Raji (cell line): ENCODE results near the gene PKIG.

ENCODE experiments used
- POLR2A ChIP-seq: IDR thresholded peaks from 2 replicates; pipeline ENCODE4 v1.6.1; 2011; ENCODE audit warnings: low read depth, low read length, control low read depth; ENCODE audit not compliant: insufficient read depth

Gene PKIG

DNA sequence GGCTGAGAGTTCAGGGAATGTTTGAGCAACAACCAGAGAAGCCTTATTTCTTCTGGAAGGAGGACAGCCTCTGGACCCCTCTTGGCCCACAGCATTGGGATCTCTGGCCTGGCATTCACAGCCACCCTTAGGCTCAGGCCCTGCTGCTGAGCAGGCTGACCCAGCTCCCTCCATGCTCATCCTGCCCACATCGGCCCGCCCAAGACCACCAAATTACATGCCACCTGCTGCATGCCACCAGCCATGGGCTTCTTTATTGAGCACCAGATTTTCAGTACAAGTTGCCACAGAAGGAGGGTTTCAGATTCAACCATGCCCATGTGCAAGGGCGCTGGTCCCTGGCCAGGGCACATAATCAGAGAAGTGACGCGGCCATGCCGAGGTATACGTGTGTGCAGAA is 36.9 kb downstream of the PKIG start:
- TF ChIP-seq POLR2A: no peak

DNA sequence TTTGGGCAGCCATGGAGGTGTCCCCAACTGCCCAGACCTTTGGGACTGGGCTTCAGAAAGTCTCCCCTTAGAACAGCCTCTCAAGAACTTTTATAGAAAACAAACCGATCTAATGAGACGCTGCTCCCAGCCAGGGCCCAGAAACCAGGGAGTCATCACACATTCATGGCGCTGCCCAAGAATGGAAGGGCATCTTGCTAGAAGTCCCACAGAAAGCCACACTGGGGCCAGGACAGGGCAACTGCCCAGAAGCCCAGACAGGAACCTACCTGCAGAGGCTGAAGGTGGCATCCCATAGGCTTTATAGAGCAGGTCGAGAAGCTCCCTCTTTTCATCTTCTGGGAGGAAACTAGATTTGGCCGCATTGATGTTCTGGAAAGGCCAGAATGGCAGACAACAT is 37.7 kb downstream of the PKIG start:
- no peak for TF ChIP-seq POLR2A

DNA sequence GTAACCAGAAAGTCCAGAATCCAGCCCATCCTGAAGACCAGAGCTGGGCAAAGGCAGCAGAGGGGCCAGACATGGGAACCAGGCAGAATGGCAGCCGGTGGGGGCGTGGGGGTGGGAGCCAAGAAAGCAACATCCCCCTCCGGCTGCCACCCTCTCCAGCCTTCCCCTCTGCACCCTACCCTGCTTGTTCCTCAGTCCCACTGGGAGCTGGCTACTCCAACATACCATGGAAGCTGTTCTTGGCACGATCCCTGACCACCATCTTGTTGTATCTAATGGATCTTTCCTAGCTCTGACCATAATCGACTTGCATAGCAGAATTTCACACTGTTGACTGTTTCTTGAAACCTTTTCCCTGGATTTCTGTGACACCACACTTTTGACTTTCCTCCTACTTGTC is 38.9 kb downstream of the PKIG start:
- no peak for TF ChIP-seq POLR2A

DNA sequence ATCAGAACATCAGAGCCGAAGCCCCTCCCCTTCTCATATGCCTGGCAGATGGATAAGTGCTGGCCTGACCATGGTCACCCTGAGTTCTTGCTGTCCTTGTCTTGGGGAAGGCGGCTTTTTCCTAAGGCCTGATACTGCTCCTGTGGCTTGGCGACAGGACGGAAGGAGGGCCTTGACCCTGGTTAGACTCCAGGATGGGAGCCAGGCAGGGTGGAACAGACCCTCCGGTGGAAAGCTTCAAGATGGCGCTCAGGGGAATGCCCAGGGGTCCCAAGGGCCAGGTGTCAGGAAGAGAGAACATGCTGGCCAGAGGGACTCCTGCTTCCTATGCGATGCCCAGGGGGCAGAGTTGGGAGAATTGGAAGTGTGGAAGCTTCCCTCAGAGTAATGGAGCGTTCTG is 39.6 kb downstream of the PKIG start:
- TF ChIP-seq POLR2A: no peak

DNA sequence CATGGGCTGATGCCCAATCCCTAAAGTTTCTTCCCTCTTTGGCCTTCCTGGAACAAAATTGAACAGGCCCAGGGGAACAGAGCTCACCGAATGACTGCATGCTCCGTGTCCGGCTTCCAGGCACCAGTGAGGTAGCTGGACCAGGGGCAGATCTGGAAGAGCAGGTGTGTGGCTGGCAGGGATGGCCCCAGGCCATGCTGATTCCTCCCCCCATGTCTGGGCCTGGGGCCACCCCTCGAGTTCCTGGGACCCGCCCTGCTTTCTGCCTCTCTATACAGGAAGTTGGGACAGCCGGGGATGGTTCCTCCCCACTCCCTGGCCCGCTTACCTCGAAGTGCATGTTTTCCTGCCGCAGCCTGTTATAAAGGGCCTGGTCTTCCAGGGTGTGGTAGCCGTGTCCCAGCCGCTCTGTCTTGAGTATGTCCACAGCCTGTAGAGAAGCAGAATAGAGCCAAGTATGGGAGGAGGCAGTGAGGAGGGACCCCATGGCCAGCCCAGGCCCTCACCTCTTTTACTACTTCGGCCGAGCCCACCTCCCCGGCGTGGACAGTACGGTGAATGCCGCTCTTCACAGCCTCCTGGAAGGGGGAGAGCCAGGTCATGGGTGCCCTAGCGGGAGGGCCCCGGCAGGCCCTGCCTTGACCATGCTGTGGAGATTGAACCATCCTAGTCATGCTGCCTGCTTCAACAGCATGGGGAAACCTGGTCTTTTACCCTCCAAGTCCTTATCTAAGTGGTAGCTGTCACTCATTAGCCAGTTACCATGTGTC is 40.3 kb downstream of the PKIG start:
- TF ChIP-seq POLR2A: no peak

GRCh38 chr20:44624152-44624551 is 41.8 kb downstream of the PKIG start:
- no peak for TF ChIP-seq POLR2A

GRCh38 chr20:44624743-44625271 is 42.4 kb downstream of the PKIG start:
- TF ChIP-seq POLR2A: no peak

DNA sequence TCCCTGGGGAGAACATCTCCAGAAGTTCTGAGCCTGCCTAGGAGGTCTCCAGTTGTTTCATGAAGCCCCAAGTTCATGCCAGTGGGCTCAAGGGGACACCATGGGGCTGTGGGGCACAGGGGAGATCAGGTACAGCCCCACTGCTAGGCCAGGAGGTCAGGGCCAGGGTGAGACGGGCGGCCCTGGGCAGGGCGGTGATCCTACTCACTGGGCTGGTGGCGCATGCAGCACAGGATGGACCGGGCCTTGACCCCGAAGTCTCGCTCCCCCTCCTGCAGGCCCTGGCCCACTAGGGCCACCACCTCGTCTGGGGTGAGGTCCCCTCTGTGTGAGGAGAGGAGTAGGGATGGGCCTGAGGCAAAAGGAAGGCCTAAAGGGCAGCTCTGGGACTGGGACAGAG is 43.0 kb downstream of the PKIG start:
- no peak for TF ChIP-seq POLR2A

DNA sequence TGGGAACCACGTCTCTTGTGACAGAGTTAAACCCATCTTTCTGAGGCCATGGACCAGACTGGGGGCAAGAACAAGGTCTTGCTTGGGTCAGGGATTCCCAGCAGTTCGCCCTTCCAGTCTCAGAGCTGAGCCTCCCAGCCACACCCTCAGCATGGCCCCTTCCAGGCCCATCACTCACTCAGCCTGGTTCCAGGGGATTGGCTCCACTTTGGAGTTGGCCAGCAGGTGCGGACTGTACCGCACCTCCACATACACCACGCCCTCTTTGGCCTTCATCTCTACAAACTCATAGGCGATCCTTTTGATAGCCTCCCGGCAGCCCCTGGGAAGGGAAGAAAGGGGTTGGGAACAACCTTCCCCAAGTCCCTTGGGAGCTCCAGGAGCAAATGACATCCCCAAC is 43.9 kb downstream of the PKIG start:
- no peak for TF ChIP-seq POLR2A

DNA sequence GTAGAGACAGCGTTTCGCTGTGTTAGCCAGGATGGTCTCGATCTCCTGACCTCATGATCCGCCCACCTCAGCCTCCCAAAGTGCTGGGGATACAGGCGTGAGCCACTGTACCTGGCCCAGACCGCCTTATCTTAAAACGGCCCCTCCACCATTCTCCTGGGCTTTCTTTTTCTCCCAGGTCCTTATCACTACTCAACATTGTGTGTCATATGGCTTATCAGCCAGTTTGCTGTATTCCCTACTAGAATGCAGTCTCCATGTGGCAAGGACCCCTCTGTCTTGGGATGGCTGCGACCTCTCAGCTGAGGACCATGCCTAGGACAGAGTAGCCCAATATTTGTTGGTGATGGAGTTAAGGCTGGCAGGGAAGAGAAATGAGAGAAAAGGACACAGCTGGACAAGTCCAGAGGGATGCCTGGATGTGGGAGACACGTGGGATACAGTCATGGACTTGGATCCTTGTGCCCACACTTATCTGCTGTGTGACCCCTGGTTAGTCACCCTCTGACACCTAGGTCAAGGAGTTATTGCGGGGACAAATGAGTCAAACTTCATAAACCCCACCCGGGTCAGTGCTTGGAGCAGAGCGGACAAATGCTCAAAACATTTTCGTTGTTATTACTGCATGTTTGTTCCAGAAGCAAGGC is 45.1 kb downstream of the PKIG start:
- TF ChIP-seq POLR2A: no peak

- no peak for TF ChIP-seq POLR2A
Measured at GRCh38 chr20:44629017-44629385, 46.6 kb downstream of the PKIG start.

DNA sequence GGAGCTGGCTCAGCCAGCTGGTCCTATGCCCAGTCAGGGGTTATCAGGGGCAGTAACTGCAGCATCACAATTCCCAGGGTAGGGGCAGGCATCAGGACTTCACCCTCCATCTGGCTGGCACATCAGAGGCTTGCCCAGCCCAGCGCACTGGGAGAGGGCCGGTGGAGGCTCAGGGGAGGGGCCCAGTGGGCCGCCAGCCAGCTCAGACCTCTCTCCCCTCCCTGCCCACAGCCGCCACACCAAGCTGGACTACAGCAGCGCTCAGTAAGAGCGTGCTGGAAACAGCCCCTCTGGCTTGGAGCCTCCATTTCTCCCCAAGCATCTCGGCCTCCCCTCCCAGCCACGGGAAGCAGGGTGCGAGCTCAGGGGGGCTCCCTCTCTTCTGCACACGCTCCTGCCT is 47.2 kb downstream of the PKIG start:
- TF ChIP-seq POLR2A: no peak

- no peak for TF ChIP-seq POLR2A
Measured at GRCh38 chr20:44630297-44630696, 47.9 kb downstream of the PKIG start.

DNA sequence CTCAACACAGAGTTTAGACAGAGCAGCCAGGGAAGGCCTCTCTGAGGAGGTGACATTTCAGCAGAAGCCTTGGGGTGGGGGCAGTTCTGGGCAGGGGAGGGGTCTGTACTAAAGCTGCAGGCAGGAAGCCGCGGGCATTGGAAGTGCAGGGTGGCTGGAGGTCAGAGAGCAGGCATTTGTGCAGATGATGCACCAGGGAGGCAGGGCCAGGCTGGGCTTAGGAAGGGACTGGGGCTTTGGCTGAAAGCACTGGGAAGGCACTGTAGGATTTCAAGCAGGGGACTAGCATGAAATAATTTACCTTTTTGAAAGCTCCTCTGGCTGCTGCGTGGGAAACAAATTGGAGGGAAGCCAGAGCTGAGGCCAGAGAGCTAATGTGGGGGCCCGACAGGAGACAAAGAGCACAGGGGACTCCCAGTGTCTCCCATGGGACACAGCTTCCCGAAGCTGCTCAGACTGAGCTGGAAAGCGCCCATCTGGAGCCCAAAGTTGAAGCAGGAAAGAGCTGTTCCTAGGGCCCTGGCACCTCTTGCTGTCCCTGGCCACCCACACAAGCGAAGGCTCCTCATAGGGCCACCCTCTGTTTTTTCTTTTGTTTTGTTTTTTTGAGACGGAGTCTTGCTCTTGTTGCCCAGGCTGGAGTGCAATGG is 49.8 kb downstream of the PKIG start:
- no peak for TF ChIP-seq POLR2A

GRCh38 chr20:44633187-44633810 is 50.9 kb downstream of the PKIG start:
- TF ChIP-seq POLR2A: no peak
